Measurements from ENCODE around the gene BCL2. TPM values are rescaled to one million over a fixed set of nuclear protein-coding genes. Genes with fewer than 3 reads are reported as not detected.

The BCL2 gene
- total and polyA plus RNA-seq, 9 of the 15 experiments (the other 6 are each of a cell fraction or from before 2014, with no cell fraction given), result 0.10 to 1.1 (median 0.65) TPM

DNA sequence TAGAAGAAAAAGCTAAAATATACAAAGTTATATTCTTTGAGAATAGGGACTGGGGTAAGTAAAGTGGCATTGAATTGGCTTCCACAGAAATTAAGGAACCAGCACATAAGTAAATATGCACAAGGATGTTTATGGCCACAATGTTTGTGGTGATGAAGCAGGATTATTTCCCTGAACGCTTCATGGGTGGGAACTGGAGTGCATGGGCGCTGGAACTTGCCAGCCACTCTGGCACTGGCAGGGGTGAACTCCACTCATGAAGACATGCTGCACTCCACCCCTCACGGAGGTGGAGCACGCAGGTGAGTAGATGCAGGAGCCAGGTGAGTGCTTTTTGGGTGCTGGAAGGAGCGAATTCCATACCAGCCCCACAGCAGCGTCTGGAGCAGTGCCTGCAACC, 94.1 kb downstream of the BCL2 start (continued):
- TF ChIP-seq, protein P1, sequence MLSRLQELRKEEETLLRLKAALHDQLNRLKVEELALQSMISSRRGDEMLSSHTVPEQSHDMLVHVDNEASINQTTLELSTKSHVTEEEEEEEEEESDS (CRISPR knock-in tag; IDR thresholded peaks at IDR 0.05), result no peak
- TF ChIP-seq SP1 (CRISPR knock-in tag; IDR thresholded peaks at IDR 0.05) (no peak), NCOA4 (IDR thresholded peaks at IDR 0.05; ENCODE audit: partially characterized antibody) (no peak), SMAD4 (CRISPR knock-in tag; conservative IDR thresholded peaks at IDR 0.05) (no peak), ZNF253 (CRISPR knock-in tag; conservative IDR thresholded peaks at IDR 0.05) (no peak)
- TF ChIP-seq, protein P2, sequence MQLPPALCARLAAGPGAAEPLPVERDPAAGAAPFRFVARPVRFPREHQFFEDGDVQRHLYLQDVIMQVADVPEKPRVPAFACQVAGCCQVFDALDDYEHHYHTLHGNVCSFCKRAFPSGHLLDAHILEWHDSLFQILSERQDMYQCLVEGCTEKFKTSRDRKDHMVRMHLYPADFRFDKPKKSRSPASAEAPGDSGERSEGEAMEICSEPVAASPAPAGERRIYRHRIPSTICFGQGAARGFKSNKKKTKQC (CRISPR knock-in tag; IDR thresholded peaks at IDR 0.05), result no peak
- TF ChIP-seq, protein P3, sequence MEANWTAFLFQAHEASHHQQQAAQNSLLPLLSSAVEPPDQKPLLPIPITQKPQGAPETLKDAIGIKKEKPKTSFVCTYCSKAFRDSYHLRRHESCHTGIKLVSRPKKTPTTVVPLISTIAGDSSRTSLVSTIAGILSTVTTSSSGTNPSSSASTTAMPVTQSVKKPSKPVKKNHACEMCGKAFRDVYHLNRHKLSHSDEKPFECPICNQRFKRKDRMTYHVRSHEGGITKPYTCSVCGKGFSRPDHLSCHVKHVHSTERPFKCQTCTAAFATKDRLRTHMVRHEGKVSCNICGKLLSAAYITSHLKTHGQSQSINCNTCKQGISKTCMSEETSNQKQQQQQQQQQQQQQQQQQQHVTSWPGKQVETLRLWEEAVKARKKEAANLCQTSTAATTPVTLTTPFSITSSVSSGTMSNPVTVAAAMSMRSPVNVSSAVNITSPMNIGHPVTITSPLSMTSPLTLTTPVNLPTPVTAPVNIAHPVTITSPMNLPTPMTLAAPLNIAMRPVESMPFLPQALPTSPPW (CRISPR knock-in tag; IDR thresholded peaks at IDR 0.05), result no peak

DNA sequence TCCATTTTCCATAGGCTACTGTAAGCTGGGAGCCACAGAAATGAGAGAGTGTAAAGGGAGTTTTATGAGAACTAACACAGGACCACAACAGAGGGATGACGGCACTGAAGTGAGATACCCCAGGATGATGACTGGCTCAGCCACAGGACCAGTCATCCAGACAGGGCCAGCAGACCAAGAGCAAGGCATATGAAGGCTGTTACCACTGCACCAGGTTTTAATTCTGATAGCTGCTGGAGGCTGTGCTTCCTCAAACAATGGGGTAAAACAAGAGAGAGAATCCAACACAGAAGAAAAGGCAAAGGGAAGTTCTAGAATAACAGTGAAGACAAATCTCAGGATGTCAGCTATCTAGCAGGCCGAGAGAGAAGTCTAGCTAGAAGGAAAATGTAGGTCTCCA, 94.9 kb downstream of the BCL2 start:
- intact Hi-C loops (cut with micrococcal nuclease), result no loop called here
- ATAC-seq, result no peak
- TF ChIP-seq SRSF1 (IDR thresholded peaks at IDR 0.05; ENCODE audit: low read depth, low read length) (no peak), CBFA2T3 (IDR thresholded peaks at IDR 0.05) (no peak), ZNF197 (CRISPR knock-in tag; IDR thresholded peaks at IDR 0.05; ENCODE audit: low read depth) (no peak)
- TF ChIP-seq, protein P4, sequence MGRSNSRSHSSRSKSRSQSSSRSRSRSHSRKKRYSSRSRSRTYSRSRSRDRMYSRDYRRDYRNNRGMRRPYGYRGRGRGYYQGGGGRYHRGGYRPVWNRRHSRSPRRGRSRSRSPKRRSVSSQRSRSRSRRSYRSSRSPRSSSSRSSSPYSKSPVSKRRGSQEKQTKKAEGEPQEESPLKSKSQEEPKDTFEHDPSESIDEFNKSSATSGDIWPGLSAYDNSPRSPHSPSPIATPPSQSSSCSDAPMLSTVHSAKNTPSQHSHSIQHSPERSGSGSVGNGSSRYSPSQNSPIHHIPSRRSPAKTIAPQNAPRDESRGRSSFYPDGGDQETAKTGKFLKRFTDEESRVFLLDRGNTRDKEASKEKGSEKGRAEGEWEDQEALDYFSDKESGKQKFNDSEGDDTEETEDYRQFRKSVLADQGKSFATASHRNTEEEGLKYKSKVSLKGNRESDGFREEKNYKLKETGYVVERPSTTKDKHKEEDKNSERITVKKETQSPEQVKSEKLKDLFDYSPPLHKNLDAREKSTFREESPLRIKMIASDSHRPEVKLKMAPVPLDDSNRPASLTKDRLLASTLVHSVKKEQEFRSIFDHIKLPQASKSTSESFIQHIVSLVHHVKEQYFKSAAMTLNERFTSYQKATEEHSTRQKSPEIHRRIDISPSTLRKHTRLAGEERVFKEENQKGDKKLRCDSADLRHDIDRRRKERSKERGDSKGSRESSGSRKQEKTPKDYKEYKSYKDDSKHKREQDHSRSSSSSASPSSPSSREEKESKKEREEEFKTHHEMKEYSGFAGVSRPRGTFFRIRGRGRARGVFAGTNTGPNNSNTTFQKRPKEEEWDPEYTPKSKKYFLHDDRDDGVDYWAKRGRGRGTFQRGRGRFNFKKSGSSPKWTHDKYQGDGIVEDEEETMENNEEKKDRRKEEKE (IDR thresholded peaks at IDR 0.05; ENCODE audit: borderline replicate concordance in 1 of 2, control insufficient read depth in 1 of 2, low read depth in 2 of 2, low read length in 1 of 2), result no peak

More for the DNA sequence above, 94.9 kb downstream of the BCL2 start:
- no TSS peak for BruUV-seq (replicated peaks)
- H3K4me3 ChIP-seq, result no peak overlapping the region
- 14% methylated on average over 2 of the region's 2 CpGs for WGBS (ENCODE audit: insufficient coverage, low coverage, missing lambda C conversion rate)
- H3K79me2 ChIP-seq (ENCODE audit: control insufficient read depth, insufficient read depth, low read length), result no peaks in the 10 kb centered on the region
- H2AFZ ChIP-seq (ENCODE audit: low read depth, low read length), result no peak overlapping the region
- no peaks in the 10 kb centered on the region for H3K36me3 ChIP-seq (ENCODE audit: control insufficient read depth, insufficient read depth, low read length)
- no peaks in the 10 kb centered on the region for H3K9me3 ChIP-seq (replicated peaks; ENCODE audit: control insufficient read depth, insufficient read depth, low read depth, low read length)
- no peak overlapping the region for H3K9ac ChIP-seq (ENCODE audit: insufficient read depth in 1 of 2, low read depth in 2 of 2, low read length in 2 of 2)
- CTCF ChIA-PET (ENCODE audit: low intra/inter-chr PET ratio), result no interaction called here
- in situ Hi-C loops (cut with MboI), result no loop called here
- POLR2A ChIA-PET, result interaction anchor here (0.6 kb wide), 1 partner anchor 582 kb away, joined by 3 read pairs; no protein-coding TSS in a partner anchor
- H3K27ac ChIP-seq (ENCODE audit: extremely low read depth, low read depth, low read length), result no peak overlapping the region
- no peaks in the 10 kb centered on the region for H3K9me1 ChIP-seq (ENCODE audit: control insufficient read depth, insufficient read depth, low read length)
- DNase-seq (ENCODE audit: extremely low read depth in 1 of 4, low spot score in 3 of 4) (no peak), FAIRE-seq (no peak)
- H3K27me3 ChIP-seq (ENCODE audit: control insufficient read depth in 2 of 2, insufficient read depth in 2 of 2, low read length in 2 of 2), result no peaks in the 10 kb centered on the region
- H4K20me1 ChIP-seq (replicated peaks; ENCODE audit: control insufficient read depth, insufficient read depth, low read length), result no peaks in the 10 kb centered on the region
- no peak overlapping the region for H3K4me2 ChIP-seq (ENCODE audit: insufficient read depth, low read length)
- H3K4me1 ChIP-seq (replicated peaks in 1 of 2; ENCODE audit: control insufficient read depth in 2 of 2, insufficient read depth in 2 of 2, low read length in 2 of 2), result no peaks in the 10 kb centered on the region

Measured in K562 (cell line).